Lower lobe of right lung (tissue), 2 donors: ENCODE results near the gene GEMIN4. TPM values are rescaled to one million over a fixed set of nuclear protein-coding genes. Genes with fewer than 3 reads are reported as not detected.

Experiments used
- ATAC-seq, 2 donors: fragments of 200-7000 bp; cut with Tn5 transposase; one replicate each; pipeline ENCODE4 v1.9.1; 2020 to 2022; ENCODE audit warnings: mild to moderate bottlenecking in 2 of 2, moderate library complexity in 2 of 2
- DNase-seq: peaks from one replicate; pipeline ENCODE4 v3.0.0-alpha.2; 2020
- H3K27ac ChIP-seq: fragments of 200-600 bp; one replicate; pipeline ENCODE4 v1.8.0; 2022
- H3K27me3 ChIP-seq: fragments of 200-600 bp; one replicate; pipeline ENCODE4 v1.8.0; 2022; ENCODE audit warnings: low read depth
- H3K36me3 ChIP-seq: fragments of 200-600 bp; one replicate; pipeline ENCODE4 v1.8.0; 2022; ENCODE audit warnings: mild to moderate bottlenecking
- H3K4me1 ChIP-seq: fragments of 200-600 bp; one replicate; pipeline ENCODE4 v1.8.0; 2022
- H3K4me3 ChIP-seq: fragments of 200-600 bp; one replicate; pipeline ENCODE4 v1.8.0; 2022; ENCODE audit warnings: mild to moderate bottlenecking
- H3K9me3 ChIP-seq: fragments of 200-600 bp; one replicate; pipeline ENCODE4 v1.8.0; 2022
- intact Hi-C: fragments of 100-400 bp; cut with DNase I; formaldehyde crosslinking; loops from one replicate; pipeline ENCODE4 v1.11.0; 2022
- total RNA-seq: library from RNA; stranded (reverse); fragmentation: NEBNext Ultra II Directional; extraction: Animal tissue kit (Norgen Biotek cat#: 25700); gene quantifications from one replicate; pipeline ENCODE4 v1.2.1, GENCODE V29; 2021
- TF ChIP-seq, protein P1 (sequence below): fragments of 200-600 bp; IDR thresholded peaks from one replicate; pipeline ENCODE4 v1.8.0; 2022; ENCODE audit warnings: antibody characterized with exemption, mild to moderate bottlenecking
- donor health status: DM: no; HTN: yes; CAD: no; lungs with severe emphysema.

The GEMIN4 gene
- total RNA-seq, 1 donor from 2014 or later: 21.5 TPM

DNA sequence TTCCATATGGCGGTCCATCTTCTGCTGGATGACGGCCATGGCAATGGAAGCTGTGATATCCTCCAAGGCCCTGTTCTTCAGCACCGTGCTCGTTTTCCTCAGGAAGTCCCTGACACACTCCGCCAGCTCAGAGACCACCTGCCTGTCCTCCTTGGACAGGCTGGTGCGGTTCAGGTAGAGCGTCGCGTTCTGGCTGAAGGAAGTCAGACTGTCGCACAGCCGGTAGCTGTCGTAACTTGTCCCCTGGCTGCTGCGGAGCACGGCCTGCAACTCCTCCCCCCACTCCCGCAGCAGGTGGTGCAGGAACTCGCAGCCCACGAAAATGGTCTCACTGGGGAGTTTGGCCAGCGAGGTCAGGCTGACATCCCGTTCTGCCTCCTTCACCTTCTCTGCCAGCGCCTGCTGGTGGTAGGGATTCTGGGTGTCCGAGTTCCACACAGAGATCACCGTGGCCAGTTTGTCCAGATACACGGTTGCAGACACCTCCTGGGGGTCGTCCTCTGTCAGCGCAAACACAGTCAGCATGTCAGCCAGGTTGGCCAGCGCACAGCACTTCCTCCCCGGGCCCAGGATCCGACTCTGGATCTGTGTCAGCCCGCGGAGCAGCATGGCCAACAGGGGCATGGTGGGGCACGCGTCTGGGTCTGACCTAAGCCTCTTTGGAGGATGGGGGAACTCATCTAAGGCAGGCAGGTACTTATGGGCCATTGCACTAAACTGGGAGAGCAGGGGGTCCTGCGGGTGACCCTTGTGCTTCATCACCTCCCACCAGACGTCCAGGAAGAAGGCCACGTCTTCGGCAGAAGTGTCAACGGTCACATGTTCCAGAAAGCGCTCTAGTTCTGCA is 5.1 kb downstream of the GEMIN4 start:
- H3K27me3 ChIP-seq: no peaks in the 10 kb centered on the region
- no peak overlapping the region for H3K4me3 ChIP-seq
- H3K36me3 ChIP-seq: peaks cover 62% of the 10 kb centered on the region
- H3K27ac ChIP-seq: no peak overlapping the region
- DNase-seq: no peak
- TF ChIP-seq, protein P1, sequence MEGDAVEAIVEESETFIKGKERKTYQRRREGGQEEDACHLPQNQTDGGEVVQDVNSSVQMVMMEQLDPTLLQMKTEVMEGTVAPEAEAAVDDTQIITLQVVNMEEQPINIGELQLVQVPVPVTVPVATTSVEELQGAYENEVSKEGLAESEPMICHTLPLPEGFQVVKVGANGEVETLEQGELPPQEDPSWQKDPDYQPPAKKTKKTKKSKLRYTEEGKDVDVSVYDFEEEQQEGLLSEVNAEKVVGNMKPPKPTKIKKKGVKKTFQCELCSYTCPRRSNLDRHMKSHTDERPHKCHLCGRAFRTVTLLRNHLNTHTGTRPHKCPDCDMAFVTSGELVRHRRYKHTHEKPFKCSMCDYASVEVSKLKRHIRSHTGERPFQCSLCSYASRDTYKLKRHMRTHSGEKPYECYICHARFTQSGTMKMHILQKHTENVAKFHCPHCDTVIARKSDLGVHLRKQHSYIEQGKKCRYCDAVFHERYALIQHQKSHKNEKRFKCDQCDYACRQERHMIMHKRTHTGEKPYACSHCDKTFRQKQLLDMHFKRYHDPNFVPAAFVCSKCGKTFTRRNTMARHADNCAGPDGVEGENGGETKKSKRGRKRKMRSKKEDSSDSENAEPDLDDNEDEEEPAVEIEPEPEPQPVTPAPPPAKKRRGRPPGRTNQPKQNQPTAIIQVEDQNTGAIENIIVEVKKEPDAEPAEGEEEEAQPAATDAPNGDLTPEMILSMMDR: no peak
- intact Hi-C loops: no loop called here
- H3K9me3 ChIP-seq: no peaks in the 10 kb centered on the region
- ATAC-seq: no peak
- H3K4me1 ChIP-seq: peaks cover 15% of the 10 kb centered on the region

DNA sequence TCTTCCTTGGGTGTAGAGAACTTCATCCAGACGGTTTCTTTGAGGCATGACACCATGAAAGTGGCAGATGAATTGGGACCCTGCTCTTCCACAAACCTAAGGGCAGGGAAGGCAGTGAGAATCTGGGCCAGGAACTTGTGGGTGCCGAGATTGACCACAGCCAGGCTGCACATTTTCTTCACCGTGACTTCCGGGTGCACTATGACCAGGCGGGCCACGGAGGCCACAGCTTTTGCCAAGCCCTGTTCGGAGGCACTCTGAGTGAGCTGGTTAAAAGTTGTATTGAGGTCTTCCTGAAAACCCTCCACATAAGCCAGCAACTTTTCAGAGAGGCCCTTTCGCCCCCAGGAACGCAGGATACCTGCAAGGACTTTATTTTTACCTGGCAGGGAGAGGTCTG is 5.9 kb downstream of the GEMIN4 start:
- intact Hi-C loops: no loop called here
- peaks cover 69% of the 10 kb centered on the region for H3K36me3 ChIP-seq

DNA sequence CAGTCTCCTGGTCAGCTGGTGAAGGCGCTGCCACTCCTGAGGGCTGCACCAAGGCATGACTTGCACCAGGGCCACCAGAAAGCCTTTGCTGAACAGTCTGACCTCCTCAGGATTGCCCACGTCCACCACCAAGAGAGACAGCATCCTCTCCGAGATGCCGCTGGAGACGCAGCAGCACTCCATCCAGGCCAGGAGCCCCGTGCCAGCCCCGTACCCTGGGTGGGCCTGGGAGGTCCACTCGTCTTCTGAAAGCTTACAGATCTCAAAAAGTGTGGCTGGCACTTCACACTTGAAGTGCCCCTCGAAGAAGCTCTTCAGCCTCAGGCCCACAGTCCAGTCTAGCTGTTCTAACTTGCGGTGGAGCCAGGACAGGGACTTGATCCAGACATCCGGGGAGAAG is 6.7 kb downstream of the GEMIN4 start:
- DNase-seq (no peak), ATAC-seq (peak in 1 of 2 donors; percentile 10)
- Histone ChIP-seq H3K4me3 (no peak overlapping the region), H3K9me3 (no peaks in the 10 kb centered on the region), H3K4me1 (peaks cover 2% of the 10 kb centered on the region), H3K27me3 (no peaks in the 10 kb centered on the region), H3K27ac (no peak overlapping the region), H3K36me3 (peaks cover 77% of the 10 kb centered on the region)
- intact Hi-C loops: no loop called here
- TF ChIP-seq, protein P1: no peak

More for the DNA sequence above, 5.9 kb downstream of the GEMIN4 start:
- Histone ChIP-seq H3K27ac (no peak overlapping the region), H3K4me1 (peaks cover 10% of the 10 kb centered on the region), H3K9me3 (no peaks in the 10 kb centered on the region), H3K4me3 (no peak overlapping the region), H3K27me3 (no peaks in the 10 kb centered on the region)
- no peak for DNase-seq
- TF ChIP-seq, protein P1: no peak
- no peak for ATAC-seq

DNA sequence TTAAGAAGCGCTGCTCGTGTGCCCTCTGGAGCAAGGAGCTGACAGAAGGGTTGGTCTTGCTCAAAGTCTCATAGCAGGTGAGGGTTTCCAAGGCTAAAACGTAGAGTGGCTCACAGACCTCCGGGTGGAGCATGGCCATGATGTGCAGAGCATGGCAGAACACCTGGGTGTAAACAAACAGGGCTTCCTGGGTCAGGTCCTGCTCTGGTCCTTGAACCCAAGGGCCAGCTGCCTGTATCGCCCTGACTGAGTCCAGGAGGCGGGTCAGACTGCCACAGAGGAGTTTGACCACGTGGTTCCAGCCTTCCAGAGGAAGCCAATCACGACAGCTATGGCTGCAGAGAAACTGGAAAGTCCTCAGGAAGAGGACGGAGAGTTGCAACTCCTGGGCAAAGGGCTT is 7.1 kb downstream of the GEMIN4 start:
- peaks cover 82% of the 10 kb centered on the region for H3K36me3 ChIP-seq
- ATAC-seq: no peak
- no peak for DNase-seq
- H3K4me1 ChIP-seq: no peaks in the 10 kb centered on the region
- TF ChIP-seq, protein P1: no peak
- no peaks in the 10 kb centered on the region for H3K9me3 ChIP-seq
- no peaks in the 10 kb centered on the region for H3K27me3 ChIP-seq
- H3K4me3 ChIP-seq: no peak overlapping the region
- intact Hi-C loops: no loop called here
- no peak overlapping the region for H3K27ac ChIP-seq

DNA sequence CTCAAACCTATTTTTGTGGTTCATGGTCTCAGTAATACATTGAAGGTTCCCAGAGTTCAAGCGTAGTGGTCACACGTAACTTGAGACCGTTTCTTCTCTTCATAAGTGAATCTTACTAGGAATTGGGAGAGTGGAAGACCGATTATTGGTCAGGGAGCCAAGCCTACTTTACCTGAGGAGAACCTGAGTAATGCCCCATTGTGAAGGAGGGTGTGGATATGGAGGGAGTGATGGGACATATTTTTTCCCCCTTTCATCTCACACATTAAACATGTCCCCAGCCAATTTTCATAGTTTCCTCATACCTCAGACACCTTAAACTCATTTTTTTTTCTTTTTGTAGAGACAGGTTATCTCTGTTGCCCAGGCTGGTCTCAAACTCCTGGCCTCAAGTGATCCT is 8.9 kb downstream of the GEMIN4 start:
- no peak for DNase-seq
- Histone ChIP-seq H3K4me1 (no peaks in the 10 kb centered on the region), H3K9me3 (no peaks in the 10 kb centered on the region), H3K4me3 (no peak overlapping the region), H3K36me3 (peaks cover 80% of the 10 kb centered on the region), H3K27ac (no peak overlapping the region), H3K27me3 (no peaks in the 10 kb centered on the region)
- ATAC-seq: no peak
- TF ChIP-seq, protein P1: no peak
- intact Hi-C loops: no loop called here
